Body of pancreas (tissue), 4 donors: ENCODE measurements around the gene GAPT.

Source experiments
- POLR2A ChIP-seq, 3 donors: fragments of 450-650 bp; IDR thresholded peaks; one replicate each; pipeline ENCODE4 v1.6.1; 2016; ENCODE audit warnings: antibody characterized with exemption in 3 of 3, mild to moderate bottlenecking in 2 of 3
- TF ChIP-seq, protein P1 (sequence below), 7 experiments: fragments of 450-650 bp in 4 of 7; fragments of 200-600 bp in 3 of 7; sonication (generic) in 3 of 7; IDR thresholded peaks; one replicate each; pipeline ENCODE4 v1.5.1; 2016 to 2019; ENCODE audit warnings: antibody characterized with exemption in 7 of 7

- TF ChIP-seq, protein P1, sequence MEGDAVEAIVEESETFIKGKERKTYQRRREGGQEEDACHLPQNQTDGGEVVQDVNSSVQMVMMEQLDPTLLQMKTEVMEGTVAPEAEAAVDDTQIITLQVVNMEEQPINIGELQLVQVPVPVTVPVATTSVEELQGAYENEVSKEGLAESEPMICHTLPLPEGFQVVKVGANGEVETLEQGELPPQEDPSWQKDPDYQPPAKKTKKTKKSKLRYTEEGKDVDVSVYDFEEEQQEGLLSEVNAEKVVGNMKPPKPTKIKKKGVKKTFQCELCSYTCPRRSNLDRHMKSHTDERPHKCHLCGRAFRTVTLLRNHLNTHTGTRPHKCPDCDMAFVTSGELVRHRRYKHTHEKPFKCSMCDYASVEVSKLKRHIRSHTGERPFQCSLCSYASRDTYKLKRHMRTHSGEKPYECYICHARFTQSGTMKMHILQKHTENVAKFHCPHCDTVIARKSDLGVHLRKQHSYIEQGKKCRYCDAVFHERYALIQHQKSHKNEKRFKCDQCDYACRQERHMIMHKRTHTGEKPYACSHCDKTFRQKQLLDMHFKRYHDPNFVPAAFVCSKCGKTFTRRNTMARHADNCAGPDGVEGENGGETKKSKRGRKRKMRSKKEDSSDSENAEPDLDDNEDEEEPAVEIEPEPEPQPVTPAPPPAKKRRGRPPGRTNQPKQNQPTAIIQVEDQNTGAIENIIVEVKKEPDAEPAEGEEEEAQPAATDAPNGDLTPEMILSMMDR (IDR thresholded peaks at IDR 0.05): no peak
- no peak for TF ChIP-seq POLR2A (IDR thresholded peaks at IDR 0.05)
Measured at GRCh38 chr5:58444805-58445204, 46.4 kb upstream of the GAPT start.
